ENCODE measurements around the gene LRRIQ4.

The LRRIQ4 gene

GRCh38 chr3:169809230-169809795 is 3.4 kb upstream of the LRRIQ4 start:
- no peak for DNase-seq (ENCODE audit: low read depth)

- DNase-seq (ENCODE audit: low read depth) = no peak
Observed at GRCh38 chr3:169811631-169812331, 889 bp upstream of the LRRIQ4 start.

- DNase-seq (ENCODE audit: low read depth) = no peak
Observed at GRCh38 chr3:169813278-169813677, 608 bp downstream of the LRRIQ4 start.

- peak; percentile 48 for DNase-seq (ENCODE audit: low read depth)
Observed at GRCh38 chr3:169813757-169814517, 1.3 kb downstream of the LRRIQ4 start.

GRCh38 chr3:169815590-169816150 is 3.0 kb downstream of the LRRIQ4 start:
- no peak for DNase-seq (ENCODE audit: low read depth)

GRCh38 chr3:169818316-169818715 is 5.6 kb downstream of the LRRIQ4 start:
- DNase-seq (ENCODE audit: low read depth) = no peak

- DNase-seq (ENCODE audit: low read depth) = no peak
Observed at GRCh38 chr3:169822091-169822490, 9.4 kb downstream of the LRRIQ4 start.

GRCh38 chr3:169822540-169822939 is 9.9 kb downstream of the LRRIQ4 start:
- DNase-seq (ENCODE audit: low read depth) = no peak

- DNase-seq (ENCODE audit: low read depth) = no peak
Observed at GRCh38 chr3:169822983-169823382, 10.3 kb downstream of the LRRIQ4 start.

GRCh38 chr3:169825316-169825715 is 12.6 kb downstream of the LRRIQ4 start:
- DNase-seq (ENCODE audit: low read depth) = no peak

- no peak for DNase-seq (ENCODE audit: low read depth)
Observed at GRCh38 chr3:169827712-169828111, 15.0 kb downstream of the LRRIQ4 start.

- DNase-seq (ENCODE audit: low read depth) = no peak
Observed at GRCh38 chr3:169835533-169835932, 22.9 kb downstream of the LRRIQ4 start.

- DNase-seq (ENCODE audit: low read depth) = no peak
Observed at GRCh38 chr3:169836078-169836941, 23.6 kb downstream of the LRRIQ4 start.

- no peak for DNase-seq (ENCODE audit: low read depth)
Observed at GRCh38 chr3:169836942-169837275, 24.2 kb downstream of the LRRIQ4 start.

GRCh38 chr3:169838511-169839030 is 25.9 kb downstream of the LRRIQ4 start:
- DNase-seq (ENCODE audit: low read depth) = no peak

- DNase-seq (ENCODE audit: low read depth) = no peak
Observed at GRCh38 chr3:169841171-169841570, 28.5 kb downstream of the LRRIQ4 start.

GRCh38 chr3:169842960-169843359 is 30.3 kb downstream of the LRRIQ4 start:
- DNase-seq (ENCODE audit: low read depth) = no peak

- DNase-seq (ENCODE audit: low read depth) = no peak
Observed at GRCh38 chr3:169846458-169847193, 34.0 kb downstream of the LRRIQ4 start.

GRCh38 chr3:169847896-169848295 is 35.2 kb downstream of the LRRIQ4 start:
- no peak for DNase-seq (ENCODE audit: low read depth)

GRCh38 chr3:169848741-169849140 is 36.1 kb downstream of the LRRIQ4 start:
- no peak for DNase-seq (ENCODE audit: low read depth)

GRCh38 chr3:169850618-169851017 is 37.9 kb downstream of the LRRIQ4 start:
- DNase-seq (ENCODE audit: low read depth) = no peak
